Thyroid gland (tissue), 4 donors: ENCODE measurements around the gene DENND2D. TPM values are rescaled to one million over a fixed set of nuclear protein-coding genes. Genes with fewer than 3 reads are reported as not detected.

Source experiments
- DNase-seq, 2 donors: peaks; one replicate each; pipeline ENCODE4 v3.0.0-alpha.2; 2019
- H3K27ac ChIP-seq, 3 donors: fragments of 200-600 bp; sonication (generic); 1 replicate in 2 of 3; 2 replicates in 1 of 3; pipeline ENCODE4 v1.5.1; 2016 to 2019; ENCODE audit warnings: mild to moderate bottlenecking in 1 of 3, moderate library complexity in 1 of 3
- H3K27me3 ChIP-seq: fragments of 200-600 bp; sonication (generic); one replicate; pipeline ENCODE4 v1.5.1; 2019
- H3K36me3 ChIP-seq, 2 donors: fragments of 200-600 bp; sonication (generic); one replicate each; pipeline ENCODE4 v1.5.1; 2016 to 2019
- H3K4me1 ChIP-seq, 2 donors: fragments of 200-600 bp; sonication (generic); one replicate each; pipeline ENCODE4 v1.5.1; 2017 to 2019
- H3K4me3 ChIP-seq, 3 donors: fragments of 200-600 bp; sonication (generic); replicated peaks in 1 of 3; 1 replicate in 2 of 3; 2 replicates in 1 of 3; pipeline ENCODE4 v1.5.1; 2016; ENCODE audit warnings: mild to moderate bottlenecking in 1 of 3
- H3K9me3 ChIP-seq: fragments of 200-600 bp; sonication (generic); one replicate; pipeline ENCODE4 v1.5.1; 2017
- CTCF ChIP-seq, 6 experiments: fragments of 200-600 bp in 3 of 6; fragments of 450-650 bp in 3 of 6; sonication (generic) in 3 of 6; IDR thresholded peaks; one replicate each; pipeline ENCODE4 v1.5.1; 2016 to 2019; ENCODE audit warnings: antibody characterized with exemption in 6 of 6, mild to moderate bottlenecking in 2 of 6, inconsistent platforms in 1 of 6, moderate library complexity in 1 of 6
- POLR2A ChIP-seq, 2 donors: fragments of 450-650 bp; IDR thresholded peaks; one replicate each; pipeline ENCODE4 v1.6.1; 2017; ENCODE audit warnings: antibody characterized with exemption in 2 of 2, mild to moderate bottlenecking in 2 of 2, moderate library complexity in 1 of 2
- WGBS, 2 donors: methylation state at CpG; one replicate each; pipeline ENCODE4 v1.1.5; 2017; 5-methylcytosine and 5-hydroxymethylcytosine counted together
- intact Hi-C: fragments of 100-400 bp; cut with DNase I; formaldehyde crosslinking; loops from one replicate; pipeline ENCODE4 v1.15.1; 2023
- small RNA-seq: library from RNA; depleted of rRNA; stranded (forward); fragments of <200 nt; gene quantifications from one replicate; pipeline ENCODE3, GENCODE V24; 2016
- total RNA-seq, 4 donors: library from RNA; depleted of rRNA; stranded (reverse); fragments of >200 nt; gene quantifications; one replicate each; pipeline ENCODE4 v1.2.3, GENCODE V29; 2016

The DENND2D gene
- total RNA-seq, 4 donors from 2014 or later, result 45.1 to 53.3 (median 49.4) TPM

GRCh38 chr1:111140680-111140967, 59.8 kb downstream of the DENND2D start:
- H3K36me3 ChIP-seq, result no peaks in the 10 kb centered on the region
- intact Hi-C loops, result no loop called here
- WGBS, 2 donors, result 0% methylated on average over 8 to 9 of the region's 9 CpGs

GRCh38 chr1:111139956-111140679, 60.3 kb downstream of the DENND2D start, which contains the start of the genes CEPT1 and DRAM2:
CEPT1 (plus strand) TSS chr1:111140223; CDS start chr1:111147715, 7,492 bp downstream.
DRAM2 (minus strand) TSS chr1:111140093; CDS start chr1:111131554, 8,539 bp downstream.
- intact Hi-C loops, result no loop called here
- Histone ChIP-seq H3K27me3 (no peaks in the 10 kb centered on the region), H3K4me3 (peak within 1 kb of the TSS; percentile 44 to 73 (median 66)), H3K9me3 (no peaks in the 10 kb centered on the region), H3K4me1 (peaks cover 9 to 14% of the 10 kb centered on the region in 2 donors), H3K36me3 (no peaks in the 10 kb centered on the region), H3K27ac (peak within 1 kb of the TSS; percentile 68 to 92 (median 80))
- TF ChIP-seq POLR2A (IDR thresholded peaks at IDR 0.05), result peak in 1 of 2 donors; percentile 74
- TF ChIP-seq CTCF (IDR thresholded peaks at IDR 0.05), result no peak
- DNase-seq, result peak; percentile 96
- WGBS, 2 donors, result 1% methylated on average over 23 to 46 of the region's 68 CpGs

More at GRCh38 chr1:111140680-111140967, 59.8 kb downstream of the DENND2D start:
- peak overlapping the region; percentile 68 to 92 (median 80) for H3K27ac ChIP-seq
- peaks cover 9 to 14% of the 10 kb centered on the region in 2 donors for H3K4me1 ChIP-seq
- no peaks in the 10 kb centered on the region for H3K9me3 ChIP-seq
- peak overlapping the region; percentile 44 to 73 (median 66) for H3K4me3 ChIP-seq
- no peak for TF ChIP-seq POLR2A (IDR thresholded peaks at IDR 0.05)
- TF ChIP-seq CTCF (IDR thresholded peaks at IDR 0.05), result no peak
- DNase-seq, result peak in 1 of 2 donors; percentile 53
- H3K27me3 ChIP-seq, result no peaks in the 10 kb centered on the region

- WGBS, 2 donors, result 0% methylated on average over 20 to 31 of the region's 33 CpGs
- no peaks in the 10 kb centered on the region for H3K27me3 ChIP-seq
- no peaks in the 10 kb centered on the region for H3K9me3 ChIP-seq
- H3K4me1 ChIP-seq, result peaks cover 9 to 14% of the 10 kb centered on the region in 2 donors
- TF ChIP-seq CTCF (IDR thresholded peaks at IDR 0.05) (no peak), POLR2A (IDR thresholded peaks at IDR 0.05) (no peak)
- DNase-seq, result peak; percentile 40 to 42
- intact Hi-C loops, result no loop called here
- peak overlapping the region; percentile 44 to 73 (median 66) for H3K4me3 ChIP-seq
- peak overlapping the region; percentile 68 to 92 (median 80) for H3K27ac ChIP-seq
- H3K36me3 ChIP-seq, result no peaks in the 10 kb centered on the region
These were observed 61.0 kb downstream of the DENND2D start for GRCh38 chr1:111139324-111139955.

Small RNAs within 50 kb of the gene (small RNA-seq; reads per million reads assigned to genes)
- gene AL355816.1, result not detected

Other genes starting within 250 kb of the DENND2D start
- 10 to 100 TPM in 2 of 4 donors, 1 to 10 TPM in 2; 8.7 to 16.5 (median 9.6) TPM for gene LRIF1, start 236.7 kb downstream of the DENND2D start, total RNA-seq
- gene DRAM2, start 60.6 kb downstream of the DENND2D start, total RNA-seq, result 100 to 1,000 TPM in 1 of 4 donors, 10 to 100 TPM in 3; 26.5 to 105 (median 51.7) TPM
- gene CEPT1, start 60.4 kb downstream of the DENND2D start, total RNA-seq, result 10 to 100 TPM; 32.2 to 53.8 (median 51.7) TPM
- gene CHI3L2, start 27.1 kb upstream of the DENND2D start, total RNA-seq, result 10 to 100 TPM in 2 of 4 donors, 1 to 10 TPM in 2; 4.2 to 25.7 (median 11.8) TPM
- not detected for gene CHIA, start 90.2 kb upstream of the DENND2D start, total RNA-seq
- gene OVGP1, start 227.1 kb upstream of the DENND2D start, total RNA-seq, result 1 to 10 TPM; 1.1 to 2.1 (median 1.7) TPM
- gene WDR77, start 248.6 kb upstream of the DENND2D start, total RNA-seq, result 10 to 100 TPM; 19.5 to 36.1 (median 26.3) TPM
- 100 to 1,000 TPM; 128 to 252 (median 193) TPM for gene ATP5PB, start 248.8 kb upstream of the DENND2D start, total RNA-seq